Fibroblast of skin of left quadriceps (primary cell): ENCODE measurements around the gene TYW1B.
"Not testable (repeated sequence)": the region's sequence is repeated elsewhere in the genome, so short reads cannot be mapped to it uniquely, and the experiment has no call there.

ENCODE experiments used
- DNase-seq, 2 experiments: peaks; one replicate each; pipeline ENCODE4 v3.0.0-alpha.2; 2013; ENCODE audit warnings: low read depth in 2 of 2

TYW1B gene

GRCh38 chr7:72554401-72554800 is 273.6 kb downstream of the TYW1B start:
- DNase-seq, result not testable (repeated sequence)

DNA sequence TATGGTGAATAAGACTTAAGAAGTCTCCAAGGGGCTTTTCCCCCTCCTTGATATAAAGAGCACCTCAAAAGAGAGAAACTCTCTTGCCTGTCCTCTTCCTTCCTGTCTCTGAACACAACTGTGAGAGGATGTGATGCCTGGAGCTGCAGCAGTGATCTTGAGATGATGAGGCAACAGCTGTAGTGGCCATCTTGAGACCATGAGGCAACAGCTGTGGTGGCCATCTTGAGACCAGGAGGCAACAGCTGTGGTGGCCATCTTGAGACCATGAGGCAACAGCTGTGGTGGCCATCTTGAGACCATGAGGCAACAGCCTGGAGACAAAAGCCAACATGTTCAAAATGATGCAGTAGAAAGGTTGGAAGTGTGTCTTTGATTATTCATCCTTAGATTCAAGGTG is 277.5 kb downstream of the TYW1B start:
- not testable (repeated sequence) for DNase-seq

DNA sequence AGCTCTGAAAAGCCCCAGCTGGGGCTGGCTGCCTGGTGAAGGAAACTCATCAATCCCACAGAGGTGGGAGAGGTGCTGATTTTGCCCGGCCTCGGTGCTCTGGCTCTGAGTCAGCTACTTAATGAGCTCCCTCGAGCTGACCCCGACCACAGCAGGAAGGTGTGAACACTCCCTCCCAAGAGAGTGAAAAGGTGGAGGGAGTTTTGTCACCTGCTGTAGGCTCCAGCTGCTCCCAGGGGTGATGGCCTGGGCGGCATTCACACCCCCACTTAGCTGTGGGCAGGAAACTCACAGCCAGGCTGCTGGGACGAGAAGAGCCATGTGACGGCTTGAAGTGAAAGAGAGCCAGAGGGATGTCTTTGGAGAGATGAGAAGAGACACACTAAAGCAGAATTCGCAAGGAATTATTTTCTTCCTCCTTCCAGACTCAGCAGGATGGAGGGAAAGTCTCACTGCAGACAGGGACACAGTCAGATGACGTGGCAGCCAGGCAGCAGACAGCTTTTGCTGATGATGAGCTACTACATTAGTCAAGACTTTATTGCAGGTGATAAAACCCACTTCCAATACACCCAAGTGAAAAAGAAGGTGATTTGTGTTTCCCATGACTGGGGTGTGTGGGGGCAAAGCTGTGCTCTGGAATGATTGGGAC is 281.3 kb downstream of the TYW1B start:
- not testable (repeated sequence) for DNase-seq

- DNase-seq, result not testable (repeated sequence)
Observed at GRCh38 chr7:72544531-72544930, 283.5 kb downstream of the TYW1B start.

DNA sequence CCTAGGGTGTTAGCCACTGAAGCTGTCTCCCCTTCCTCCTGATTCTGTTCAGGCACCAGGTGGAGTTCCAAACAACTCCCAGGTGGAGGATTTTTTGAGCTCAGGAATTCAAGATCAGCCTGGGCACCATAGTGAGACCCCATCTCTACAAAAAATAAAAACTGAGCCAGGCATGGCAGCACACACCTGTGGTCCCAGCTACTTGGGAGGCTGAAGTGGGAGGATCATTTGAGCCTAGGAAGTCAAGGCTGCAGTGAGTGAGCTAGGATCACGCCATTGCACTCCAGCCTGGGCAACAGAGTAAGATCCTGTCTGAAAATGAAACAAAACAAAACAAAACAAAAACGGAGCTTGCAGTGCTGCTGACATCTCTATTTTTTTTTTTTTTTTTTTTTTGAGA is 287.1 kb downstream of the TYW1B start:
- no peak for DNase-seq

- DNase-seq, result no peak
Observed at GRCh38 chr7:72540106-72540611, 287.8 kb downstream of the TYW1B start.

- no peak for DNase-seq
Observed at GRCh38 chr7:72539702-72540101, 288.3 kb downstream of the TYW1B start.

GRCh38 chr7:72538856-72539255 is 289.1 kb downstream of the TYW1B start:
- DNase-seq, result no peak

DNA sequence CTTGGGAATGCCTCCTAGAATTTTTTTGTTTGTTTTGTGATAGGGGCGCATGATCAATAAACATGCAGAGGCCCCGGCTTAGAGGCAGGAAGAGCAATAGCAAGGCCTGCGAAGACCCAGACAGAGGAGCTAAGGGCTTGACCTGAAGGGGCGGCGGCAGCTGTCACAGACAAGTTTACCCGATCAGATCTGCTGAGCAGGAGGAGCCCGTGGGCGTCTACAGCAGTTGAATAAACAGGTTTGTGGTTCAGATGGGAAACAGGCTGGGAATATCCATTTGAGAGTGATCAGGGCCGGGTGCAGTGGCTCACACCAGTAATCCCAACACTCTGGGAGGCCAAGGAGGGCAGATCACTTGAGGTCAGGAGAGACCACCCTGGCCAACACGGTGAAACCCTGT is 289.9 kb downstream of the TYW1B start:
- DNase-seq, result no peak

- not testable (repeated sequence) for DNase-seq
Observed at GRCh38 chr7:72536038-72536437, 292.0 kb downstream of the TYW1B start.

DNA sequence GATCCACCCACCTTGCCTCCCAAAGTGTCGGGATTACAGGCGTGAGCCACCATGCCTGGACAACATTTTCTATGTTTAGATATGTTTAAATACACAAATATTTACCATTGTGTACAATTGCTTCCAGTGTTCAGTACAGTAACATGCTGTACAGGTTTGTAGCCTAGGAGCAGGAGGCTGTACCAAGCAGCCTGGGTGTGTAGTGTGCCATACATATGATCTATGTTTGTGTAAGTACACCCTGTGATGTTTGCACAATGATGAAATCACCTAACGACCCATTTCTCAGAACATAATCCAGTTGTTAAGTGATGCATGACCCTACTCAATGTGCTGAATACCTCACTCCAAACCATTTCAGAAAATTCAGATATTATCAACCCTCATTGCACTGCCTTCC is 297.0 kb downstream of the TYW1B start:
- not testable (repeated sequence) for DNase-seq
